GM19239 (cell line): ENCODE results near the gene CACNG4.

Experiments
- DNase-seq: peaks from one replicate; pipeline ENCODE4 v3.0.0; 2011; ENCODE audit warnings: low spot score; ENCODE audit not compliant: insufficient read length
- FAIRE-seq: peaks from 2 replicates; lab custom pipeline; 2011; peaks lifted over from hg19 to GRCh38; lab: Jason Lieb, UNC

CACNG4 gene

DNA sequence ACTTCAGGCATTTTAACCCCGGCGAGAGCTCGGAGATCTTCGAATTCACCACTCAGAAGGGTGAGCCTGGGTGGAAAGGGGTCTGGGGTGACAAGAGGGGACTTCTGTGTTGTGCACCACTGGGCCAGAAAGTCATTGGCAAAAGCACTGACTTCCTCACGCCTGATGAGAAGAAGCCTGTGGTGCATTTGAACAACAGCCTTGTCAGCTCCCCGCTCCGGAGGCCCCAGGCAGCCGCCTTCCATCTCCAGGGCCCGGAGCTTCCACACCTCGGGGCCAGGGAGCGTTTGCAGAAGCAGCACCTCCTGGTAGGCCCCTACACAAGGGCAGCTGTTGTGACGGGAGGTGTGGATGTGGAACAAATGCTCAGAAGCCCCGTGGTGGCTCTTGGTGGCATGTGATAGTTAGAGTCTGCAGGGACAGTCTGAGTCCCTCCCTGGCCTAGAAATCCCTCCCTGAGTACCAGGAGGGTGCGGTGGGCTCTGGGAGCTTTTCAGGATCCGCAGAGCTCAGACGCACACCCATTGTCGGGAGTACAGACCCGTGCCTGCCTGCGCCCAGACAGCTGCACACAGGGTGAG is 89.6 kb downstream of the CACNG4 start:
- no peak for DNase-seq
- no peak for FAIRE-seq

DNA sequence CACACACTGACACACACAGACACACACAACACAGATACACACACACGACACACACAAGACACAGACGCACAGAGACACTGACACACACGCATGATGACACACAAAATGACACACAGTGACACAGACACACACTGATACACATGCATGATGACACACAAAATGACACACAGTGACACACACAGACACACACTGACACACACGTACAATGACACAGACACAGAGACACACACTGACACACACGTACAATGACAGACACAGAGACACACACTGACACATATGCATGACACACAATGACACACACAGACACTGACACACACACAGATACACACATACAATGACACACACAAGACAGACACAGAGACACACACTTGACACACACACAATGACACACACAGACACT is 90.1 kb downstream of the CACNG4 start:
- no peak for FAIRE-seq
- no peak for DNase-seq

DNA sequence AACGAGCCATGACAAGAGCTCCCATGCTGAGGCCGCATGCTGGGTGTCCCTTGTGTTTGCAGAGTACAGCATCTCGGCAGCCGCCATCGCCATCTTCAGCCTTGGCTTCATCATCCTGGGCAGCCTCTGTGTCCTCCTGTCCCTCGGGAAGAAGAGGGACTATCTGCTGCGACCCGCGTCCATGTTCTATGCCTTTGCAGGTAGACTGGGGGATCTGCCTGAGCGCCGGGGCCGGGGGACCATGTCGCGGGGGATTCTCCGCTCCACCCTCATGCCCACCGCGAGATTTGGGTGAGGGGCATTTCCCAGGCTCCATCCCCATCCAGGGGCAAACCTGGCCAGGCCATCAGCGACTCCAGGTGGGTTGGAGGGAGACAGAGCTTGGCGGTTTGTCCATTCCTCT is 90.5 kb downstream of the CACNG4 start:
- FAIRE-seq: no peak
- no peak for DNase-seq

DNA sequence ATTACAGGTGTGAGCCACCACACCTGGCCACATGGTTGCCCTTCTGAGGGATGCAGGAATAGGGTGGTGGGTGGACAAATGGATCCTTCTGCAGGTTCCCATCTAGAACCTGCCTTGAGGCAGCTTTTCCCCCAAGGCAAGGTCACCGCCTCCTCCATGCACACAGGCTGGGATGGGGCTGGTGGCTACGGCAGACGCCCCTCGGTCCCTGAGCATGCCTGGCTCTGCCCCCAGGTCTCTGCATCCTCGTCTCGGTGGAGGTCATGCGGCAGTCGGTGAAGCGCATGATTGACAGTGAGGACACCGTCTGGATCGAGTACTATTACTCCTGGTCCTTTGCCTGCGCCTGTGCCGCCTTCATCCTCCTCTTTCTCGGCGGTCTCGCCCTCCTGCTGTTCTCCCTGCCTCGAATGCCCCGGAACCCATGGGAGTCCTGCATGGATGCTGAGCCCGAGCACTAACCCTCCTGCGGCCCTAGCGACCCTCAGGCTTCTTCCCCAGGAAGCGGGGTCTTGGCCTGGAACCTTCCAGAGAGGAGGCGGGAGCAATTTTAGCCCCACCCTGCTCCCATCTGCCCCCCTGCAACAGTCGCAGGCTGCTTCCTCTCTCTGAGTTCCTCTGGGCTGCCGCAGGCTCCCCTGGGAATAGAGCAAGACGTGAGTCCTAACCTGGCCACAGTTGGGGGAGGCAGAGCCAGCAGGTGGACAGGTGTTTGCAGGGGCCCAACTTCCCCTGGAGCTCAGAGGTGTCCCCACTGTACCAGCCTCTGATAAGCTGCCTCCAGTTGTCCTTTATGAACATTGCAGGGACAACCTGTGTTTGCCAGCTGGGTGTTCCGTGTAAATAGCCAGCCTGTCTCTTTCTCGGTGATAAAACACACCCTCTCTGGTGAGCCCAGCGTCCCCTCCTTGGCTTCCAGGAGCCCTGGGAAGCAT is 91.6 kb downstream of the CACNG4 start:
- DNase-seq (no peak), FAIRE-seq (no peak)

DNA sequence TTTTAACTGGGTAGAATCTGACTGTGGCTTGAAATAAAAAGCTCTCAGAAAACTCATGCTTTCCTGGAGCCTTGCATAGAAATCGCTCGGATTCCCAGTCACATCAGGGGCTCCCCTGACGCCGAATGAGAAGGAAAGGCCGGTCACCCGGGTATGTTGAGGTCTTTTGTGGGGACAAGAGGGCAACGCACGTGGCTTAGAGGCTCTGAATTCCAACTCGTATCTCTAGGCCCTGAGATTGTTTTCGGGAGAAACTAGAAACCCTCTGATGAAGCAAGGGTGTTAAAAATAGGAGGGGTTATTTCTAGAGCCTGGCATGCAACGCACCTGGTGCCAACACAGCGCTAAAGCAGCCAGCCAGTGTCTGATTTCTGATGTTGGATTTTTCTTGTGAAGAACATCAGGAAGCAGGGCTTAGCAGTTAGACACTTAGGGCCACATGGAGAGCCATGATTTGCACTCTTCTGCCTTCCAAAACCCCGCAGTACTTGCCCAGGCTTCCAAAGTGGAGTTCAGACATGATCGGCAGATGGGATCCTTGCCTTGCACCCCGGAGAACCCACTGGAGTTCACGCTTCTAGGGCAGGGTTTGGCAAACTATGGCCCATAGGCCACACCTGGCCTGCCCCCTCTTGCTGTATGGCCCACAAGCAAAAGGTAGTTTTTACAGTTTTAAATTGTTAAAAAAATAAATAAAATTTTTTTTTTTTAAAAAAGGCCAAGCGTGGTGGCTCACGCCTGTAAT is 92.4 kb downstream of the CACNG4 start:
- no peak for DNase-seq
- FAIRE-seq: no peak

DNA sequence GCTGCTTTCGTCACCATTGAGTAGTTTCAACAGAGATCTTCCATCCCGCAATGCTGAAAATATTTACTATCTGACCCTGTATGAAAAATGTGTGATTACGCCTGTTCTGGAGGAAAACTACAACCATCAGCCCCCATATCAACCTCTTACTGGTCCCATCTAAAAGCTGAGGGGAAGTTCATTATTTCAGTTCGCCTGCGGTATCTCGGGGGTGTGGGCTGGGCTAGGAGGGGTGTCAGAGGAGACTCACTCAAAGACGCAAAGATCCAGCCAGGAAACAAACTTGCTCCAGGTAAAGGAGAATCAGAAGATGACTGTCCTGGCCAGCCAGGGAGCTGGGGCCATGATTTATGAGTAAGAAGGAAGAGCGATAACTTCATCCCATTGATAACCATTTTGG is 93.5 kb downstream of the CACNG4 start:
- DNase-seq (no peak), FAIRE-seq (no peak)

DNA sequence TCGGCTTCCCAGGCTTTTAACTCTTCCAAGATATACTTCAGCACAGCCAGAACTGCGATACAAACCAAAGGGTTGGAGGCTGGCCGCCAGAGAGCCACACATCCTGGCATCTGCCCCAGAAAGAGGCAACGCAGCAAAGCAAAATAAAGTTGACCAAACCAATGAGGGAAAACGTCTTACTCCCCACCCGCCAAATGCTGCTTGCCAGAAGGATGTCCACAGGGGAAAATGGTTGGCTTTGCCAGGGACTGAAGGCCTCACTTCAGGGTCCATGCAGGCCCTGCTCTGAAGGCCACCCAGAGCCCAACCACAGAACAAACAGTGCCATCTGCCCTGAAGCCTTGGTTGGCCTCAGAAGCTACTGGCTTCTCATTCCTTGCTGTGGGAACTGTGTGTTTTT is 94.9 kb downstream of the CACNG4 start:
- DNase-seq (no peak), FAIRE-seq (no peak)

DNA sequence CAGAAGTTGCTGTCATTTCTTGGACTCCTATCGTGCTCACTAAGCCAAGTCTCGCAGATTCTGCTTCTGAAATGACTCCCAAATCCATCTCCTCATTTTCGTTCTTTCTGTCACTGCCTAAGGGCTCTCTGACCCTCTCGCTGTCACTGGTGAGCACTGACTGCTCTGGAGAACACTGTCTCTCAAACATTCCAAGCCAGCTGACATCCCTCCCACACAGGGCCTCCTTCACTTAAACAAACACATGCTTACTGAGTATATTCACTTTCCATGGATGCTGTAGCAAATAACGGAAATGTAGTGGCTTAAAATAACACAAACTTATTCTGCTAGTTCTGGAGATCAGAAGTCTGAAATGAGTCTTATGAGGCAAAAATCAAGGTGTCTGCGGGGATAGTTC is 98.6 kb downstream of the CACNG4 start:
- DNase-seq: no peak
- FAIRE-seq: no peak

DNA sequence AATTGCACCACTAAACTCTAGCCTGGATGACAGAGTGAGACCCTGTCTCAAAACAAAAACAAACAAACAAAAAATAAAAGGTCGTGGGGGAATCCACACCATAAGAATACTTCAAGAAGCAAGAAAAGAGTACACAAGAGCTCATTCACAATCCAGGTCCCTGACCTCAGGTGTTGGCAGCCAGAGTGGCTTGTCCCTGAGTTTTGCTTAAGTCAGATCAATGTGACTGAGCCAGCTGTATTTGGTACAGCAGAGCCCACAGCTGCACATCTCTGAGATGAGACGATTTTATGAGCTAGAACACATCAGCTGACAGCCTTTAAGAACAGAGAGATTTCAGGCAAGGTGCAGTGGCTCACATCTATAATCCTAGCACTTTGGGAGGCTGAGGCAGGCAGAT is 102.2 kb downstream of the CACNG4 start:
- FAIRE-seq (no peak), DNase-seq (no peak)

DNA sequence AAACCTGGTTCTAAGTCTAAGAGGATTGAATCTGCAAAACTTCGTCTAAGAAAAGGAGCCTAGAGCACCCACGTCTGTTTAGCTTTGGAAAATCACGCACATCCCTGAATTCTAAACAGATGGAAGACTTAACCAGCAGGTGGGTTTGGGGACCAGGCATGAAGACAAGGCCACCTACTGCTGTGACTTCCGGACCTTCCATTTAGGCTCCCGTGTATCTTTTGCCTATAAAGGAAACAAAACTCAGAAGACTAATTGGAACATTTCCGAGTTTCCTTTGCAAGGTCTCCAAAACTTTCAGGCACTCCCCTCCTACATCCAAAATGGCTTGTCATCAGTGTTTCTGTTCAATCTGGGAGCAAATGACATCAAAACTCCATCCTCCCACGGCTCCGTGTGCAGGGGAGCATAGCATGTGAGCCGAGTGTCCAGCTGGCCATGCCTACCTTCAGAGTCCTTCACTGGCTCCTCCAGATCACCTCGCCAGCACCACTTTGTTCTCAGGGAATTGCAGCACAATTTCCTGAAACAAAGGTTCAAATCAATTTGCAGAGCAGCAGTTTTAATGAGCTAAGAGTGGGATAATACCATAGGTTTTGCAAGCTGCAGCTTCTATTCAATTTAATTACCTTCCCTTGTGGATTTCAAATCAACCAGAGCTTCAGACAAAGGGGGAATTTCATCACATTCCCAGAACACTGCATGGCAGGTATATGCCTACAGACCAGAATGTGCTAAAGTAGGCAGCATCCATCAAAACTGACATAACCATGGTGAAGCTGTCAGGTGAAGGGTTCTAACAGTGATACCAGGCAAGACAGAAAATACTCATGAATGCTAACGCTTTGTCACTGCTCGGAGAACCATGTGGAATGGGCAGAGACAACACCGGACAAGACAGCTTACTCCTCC is 103.3 kb downstream of the CACNG4 start:
- no peak for DNase-seq
- FAIRE-seq: no peak

DNA sequence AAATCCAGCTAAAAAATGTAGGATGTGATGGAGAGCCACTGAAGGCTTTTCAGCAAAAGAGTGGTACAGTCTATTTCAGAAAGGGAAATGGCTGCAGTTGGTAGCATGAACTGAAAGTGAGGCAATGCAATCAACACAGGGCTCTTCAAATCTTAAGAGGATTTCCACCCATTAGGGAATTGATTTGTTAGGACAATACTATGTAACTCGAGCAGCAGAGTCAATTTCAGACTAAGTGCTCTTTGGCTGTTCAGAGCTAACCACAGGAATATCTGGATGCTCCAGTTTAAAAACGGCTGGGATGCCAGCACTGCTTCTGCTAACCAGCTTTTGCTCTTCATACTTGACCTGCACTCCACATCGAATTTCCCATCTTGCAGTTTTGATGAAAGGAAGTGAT is 104.5 kb downstream of the CACNG4 start:
- FAIRE-seq (no peak), DNase-seq (no peak)

DNA sequence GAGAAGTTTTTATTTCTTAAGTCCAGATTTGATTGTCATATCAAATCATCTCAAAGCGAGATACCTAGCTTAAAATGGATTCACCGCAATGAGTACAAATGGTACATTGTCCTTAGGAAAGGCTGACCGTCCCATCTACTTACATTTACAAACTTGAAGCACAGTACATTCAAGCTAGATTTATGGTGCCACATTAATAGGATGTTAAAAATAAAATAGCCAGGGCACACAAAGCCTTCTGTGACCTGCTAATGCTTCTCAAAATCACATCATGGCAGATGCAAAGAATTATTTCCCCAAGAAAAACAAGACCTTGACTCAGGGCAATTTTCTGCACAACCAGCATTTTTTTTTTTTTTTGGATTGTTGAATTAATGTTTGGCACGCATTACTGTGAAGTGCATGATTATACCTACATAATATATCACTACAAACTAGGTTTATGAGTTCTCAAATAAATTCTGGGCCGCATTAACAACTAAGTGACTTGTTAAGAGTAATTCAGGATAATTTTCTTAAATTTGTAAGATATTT is 105.2 kb downstream of the CACNG4 start:
- FAIRE-seq (no peak), DNase-seq (no peak)

DNA sequence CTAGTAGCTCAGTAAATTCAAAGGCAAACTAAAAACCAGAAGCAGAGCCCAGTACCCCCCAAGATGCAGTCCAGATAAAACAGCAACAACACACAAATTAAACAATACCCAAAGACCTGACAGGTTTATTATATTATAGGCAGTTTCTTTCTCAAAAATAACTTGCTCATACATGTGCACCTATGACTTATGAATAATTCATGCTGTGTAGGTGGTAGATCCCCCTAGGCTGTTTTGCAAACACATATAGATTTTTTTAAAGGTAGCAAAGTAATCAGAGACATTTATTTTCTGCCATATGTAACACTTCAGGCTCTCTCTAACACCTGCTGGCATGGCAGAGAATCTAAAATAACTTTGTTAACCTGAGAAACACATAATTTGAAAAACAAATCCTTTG is 107.1 kb downstream of the CACNG4 start:
- FAIRE-seq: no peak
- DNase-seq: no peak

DNA sequence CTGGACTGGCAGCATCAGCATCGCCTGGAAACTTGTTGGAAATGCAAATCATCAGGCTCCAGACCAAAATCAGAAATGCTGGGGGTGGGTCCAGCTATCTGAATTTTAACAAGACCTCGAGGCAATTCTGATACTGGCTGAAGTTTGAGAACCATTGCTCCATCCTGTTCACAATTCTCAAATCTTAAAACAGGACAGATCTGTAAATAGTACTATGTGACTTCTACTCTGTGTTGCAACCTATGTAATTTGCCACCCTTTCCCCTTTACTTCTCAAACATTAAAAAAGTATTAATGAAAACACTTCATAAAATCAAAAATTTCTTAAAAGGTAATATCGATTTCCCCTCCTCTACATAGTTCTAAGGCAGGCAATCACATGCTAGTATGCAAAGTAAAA is 108.4 kb downstream of the CACNG4 start:
- DNase-seq: no peak
- FAIRE-seq: no peak

DNA sequence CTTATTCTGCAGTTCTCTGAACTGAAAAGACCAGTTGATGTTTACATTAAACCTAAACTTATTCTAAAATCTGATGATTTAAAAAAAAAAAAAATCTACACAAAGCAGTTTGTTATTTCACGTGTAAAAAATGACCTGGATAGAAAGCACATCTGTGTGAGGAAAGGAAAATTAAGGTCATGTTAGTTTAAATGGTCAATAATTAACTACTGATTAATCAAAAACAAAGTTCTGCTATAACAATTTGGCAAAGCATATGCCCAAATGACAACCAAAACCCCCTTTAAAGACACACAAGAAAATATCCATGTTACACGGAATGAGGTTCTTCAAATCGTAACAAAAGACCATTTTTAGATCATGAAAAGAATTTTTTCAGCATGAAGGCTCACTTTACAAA is 110.3 kb downstream of the CACNG4 start:
- FAIRE-seq: no peak

DNA sequence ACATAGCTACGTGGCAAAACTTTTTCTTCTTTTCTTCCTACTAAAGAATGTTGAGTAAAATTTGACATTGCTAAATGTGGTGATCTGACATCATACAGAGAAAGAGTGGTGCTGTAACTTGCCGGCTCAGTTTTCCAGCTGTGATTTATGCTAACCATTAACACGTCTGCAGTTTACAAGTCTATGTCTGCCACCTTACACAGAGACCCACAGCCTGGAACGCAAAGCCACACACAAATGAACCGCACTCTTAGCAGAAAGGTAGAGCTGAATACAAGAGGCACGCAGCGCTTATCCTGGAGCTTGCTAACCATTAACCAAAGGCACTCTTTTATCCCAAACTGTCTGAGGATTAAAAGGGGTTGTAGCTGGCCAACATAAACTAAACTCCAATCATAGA is 111.8 kb downstream of the CACNG4 start:
- FAIRE-seq: no peak

More for the DNA sequence above, 110.3 kb downstream of the CACNG4 start:
- DNase-seq: no peak

DNA sequence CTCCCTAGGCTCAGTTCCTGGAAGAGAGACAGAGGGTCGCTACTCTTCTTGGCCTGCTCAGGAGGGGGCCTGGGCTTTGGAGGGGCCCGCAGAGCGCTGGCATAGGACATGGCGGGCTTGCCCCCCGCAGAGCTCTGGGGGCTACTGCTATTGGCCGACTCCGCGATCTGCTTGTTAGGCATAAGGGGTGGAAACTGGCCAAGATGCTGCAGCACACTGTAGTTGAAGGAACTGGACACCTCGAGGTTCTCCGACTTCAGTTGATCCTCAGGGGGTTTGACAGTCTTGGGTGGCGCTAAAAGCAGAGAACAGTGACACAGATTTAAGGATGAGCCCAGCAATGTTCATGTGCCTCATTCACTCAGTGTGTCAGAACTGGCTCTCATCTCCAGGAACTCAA is 113.8 kb downstream of the CACNG4 start:
- FAIRE-seq (no peak), DNase-seq (no peak)

More for the DNA sequence above, 111.8 kb downstream of the CACNG4 start:
- no peak for DNase-seq

DNA sequence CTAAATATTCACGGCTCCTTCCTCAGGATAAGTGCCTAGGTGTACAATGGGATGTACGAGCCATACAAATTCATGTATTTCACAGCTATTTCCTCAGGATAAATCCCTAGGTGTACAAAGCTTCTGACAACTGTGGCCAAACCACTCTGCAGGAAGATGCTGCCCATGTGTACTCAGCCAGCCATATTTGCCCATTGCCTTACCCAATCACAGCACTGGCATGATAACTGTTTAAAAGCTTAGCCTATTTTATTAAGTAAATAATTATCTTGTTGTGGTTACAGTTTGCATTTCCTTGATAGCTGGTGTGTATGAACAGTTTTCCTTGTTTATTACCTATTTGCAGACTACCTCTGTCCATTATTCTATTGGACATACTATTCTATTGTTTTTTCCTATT is 115.0 kb downstream of the CACNG4 start:
- DNase-seq: no peak
- FAIRE-seq: no peak

DNA sequence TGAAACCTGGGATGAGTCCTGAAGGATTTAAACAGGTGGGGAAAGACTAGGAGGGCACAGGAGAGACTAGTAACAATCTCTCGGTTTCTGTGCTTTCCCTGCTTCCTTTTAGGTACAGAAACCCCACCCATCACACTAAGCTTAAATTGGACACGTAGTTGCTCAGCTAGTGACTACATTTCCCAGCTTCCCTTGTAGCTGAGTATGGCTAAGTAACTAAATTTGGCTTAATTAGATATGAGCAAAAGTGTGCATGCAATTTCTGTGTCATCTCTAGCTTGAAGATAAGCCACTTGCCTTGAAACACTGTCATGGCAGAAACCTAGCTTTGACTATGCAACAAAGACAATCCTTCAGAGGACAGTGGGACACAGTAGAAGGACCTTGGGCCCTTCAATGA is 116.3 kb downstream of the CACNG4 start:
- no peak for DNase-seq
- FAIRE-seq: no peak

DNA sequence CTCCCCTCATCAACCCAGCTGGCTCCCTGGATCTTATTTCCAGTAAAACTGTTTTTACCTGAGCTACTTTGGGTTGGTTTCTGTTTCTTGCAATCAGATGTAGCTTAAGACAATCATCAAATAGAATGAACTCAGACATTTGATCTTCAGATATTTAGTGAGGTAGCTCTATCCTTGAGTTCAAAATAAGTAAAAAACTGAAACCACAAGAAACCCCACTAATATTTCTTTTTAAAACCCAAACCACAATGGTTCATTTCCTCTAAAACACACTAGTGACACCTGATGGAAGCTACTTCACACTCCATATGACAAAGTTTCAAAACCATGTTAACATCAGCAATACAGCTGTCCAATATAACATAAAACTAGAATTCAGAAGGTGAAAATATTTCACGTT is 117.6 kb downstream of the CACNG4 start:
- FAIRE-seq: peak; percentile 37

More for the DNA sequence above, 117.6 kb downstream of the CACNG4 start:
- DNase-seq: peak; percentile 22
